Stimulated activated CD4-positive, alpha-beta T cell treated with anti-CD3 and anti-CD28 coated beads, Interleukin-1b, Interleukin-23, amount 100 ng/mL, for 4 hours (primary cell): ENCODE data around the gene CMSS1.
"Not testable (repeated sequence)": the region's sequence is repeated elsewhere in the genome, so short reads cannot be mapped to it uniquely, and the experiment has no call there.

Source experiments
- DNase-seq, 2 donors: peaks; one replicate each; pipeline ENCODE4 v3.0.0-alpha.2; 2020; ENCODE audit warnings: low read depth in 2 of 2

Gene CMSS1

GRCh38 chr3:99818818-99819217, 1.2 kb downstream of the CMSS1 start:
- DNase-seq = no peak

GRCh38 chr3:99823723-99824711, 6.4 kb downstream of the CMSS1 start:
- no peak for DNase-seq

DNA sequence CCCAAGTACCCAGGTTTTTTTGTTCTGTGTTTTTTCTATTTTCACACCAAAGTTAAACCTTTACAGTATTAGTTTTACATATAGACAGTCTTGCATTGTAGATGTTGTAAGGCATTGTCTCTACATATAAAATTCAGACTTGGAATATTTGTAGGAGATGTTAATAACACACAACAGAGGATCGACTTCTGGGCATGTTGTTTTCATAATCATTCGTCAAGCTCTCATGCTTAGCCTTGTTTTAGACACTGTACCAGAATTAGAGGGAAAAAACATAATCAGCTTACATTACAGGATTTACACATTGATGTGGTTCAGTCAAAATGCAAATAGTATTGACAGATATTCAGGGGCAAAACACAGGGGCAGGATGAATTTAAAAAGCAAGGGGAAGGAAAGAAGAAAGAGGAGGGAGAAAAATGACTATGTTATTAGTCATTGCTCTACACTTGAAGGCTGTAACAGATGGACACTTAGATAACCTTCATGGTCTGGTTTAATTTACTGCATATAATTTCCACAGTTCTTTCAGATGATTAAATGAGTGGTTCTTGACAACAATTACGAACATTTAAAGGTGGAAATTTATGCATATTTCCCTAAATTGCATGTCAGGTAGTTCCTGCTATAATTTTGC, 7.5 kb downstream of the CMSS1 start:
- DNase-seq = no peak

- no peak for DNase-seq
Observed at GRCh38 chr3:99829844-99830243, 12.2 kb downstream of the CMSS1 start.

GRCh38 chr3:99833617-99834205, 16.0 kb downstream of the CMSS1 start:
- no peak for DNase-seq

DNA sequence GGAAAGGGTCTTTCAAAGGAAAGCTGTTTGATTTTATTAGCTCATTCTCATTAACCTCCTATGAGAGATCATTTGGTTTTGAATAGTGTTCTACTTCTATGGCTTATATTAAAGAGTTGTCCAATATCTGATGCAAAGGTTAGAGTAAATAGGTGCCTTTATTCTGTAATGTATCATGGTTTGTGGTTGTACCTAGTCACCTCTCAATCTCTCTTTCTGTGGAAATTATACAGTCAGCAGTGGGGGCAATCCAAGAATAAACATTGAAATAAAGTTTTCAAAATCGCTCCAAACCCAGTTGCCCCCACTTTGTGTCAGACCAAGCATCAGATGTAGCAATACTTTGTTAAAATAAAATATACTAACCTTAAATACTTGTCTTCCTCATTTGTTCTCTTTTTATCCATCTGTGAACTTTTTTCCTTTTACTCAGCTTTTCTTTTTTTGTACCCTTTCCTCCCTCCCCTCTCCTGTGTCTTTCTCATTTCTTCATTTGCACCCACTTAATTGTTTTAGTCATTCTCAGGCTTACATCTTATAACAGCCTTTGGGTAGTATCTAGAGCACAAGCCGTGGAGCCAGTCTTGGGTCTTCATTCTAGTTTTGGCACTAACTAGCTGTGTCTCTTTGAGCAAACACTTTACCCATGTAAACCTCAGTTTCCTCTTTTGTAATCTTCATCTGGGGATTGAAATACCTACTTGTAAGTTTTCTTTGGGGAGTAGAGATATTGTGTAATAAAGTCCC, 16.7 kb downstream of the CMSS1 start:
- no peak for DNase-seq

- DNase-seq = no peak
Observed at GRCh38 chr3:99836681-99837080, 19.0 kb downstream of the CMSS1 start.

DNA sequence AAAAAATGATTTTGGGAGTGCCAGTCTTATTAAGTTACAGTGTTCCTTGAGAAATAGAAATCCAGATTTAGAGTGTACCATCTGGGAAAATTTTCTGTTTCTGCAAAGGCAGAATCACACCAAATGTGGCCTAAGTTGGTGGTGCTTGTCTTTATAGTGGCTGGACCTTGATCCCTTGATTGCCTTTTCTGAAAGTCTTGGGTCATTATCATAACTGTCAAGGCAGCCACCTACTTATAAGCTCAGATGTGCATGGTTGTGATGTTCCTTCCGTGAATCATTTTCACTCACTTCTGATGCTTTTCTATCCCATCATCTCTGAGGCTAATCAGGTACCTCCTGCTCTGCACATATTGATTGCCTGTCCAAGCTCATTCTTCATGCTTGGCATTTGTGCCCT, 20.1 kb downstream of the CMSS1 start:
- no peak for DNase-seq

DNA sequence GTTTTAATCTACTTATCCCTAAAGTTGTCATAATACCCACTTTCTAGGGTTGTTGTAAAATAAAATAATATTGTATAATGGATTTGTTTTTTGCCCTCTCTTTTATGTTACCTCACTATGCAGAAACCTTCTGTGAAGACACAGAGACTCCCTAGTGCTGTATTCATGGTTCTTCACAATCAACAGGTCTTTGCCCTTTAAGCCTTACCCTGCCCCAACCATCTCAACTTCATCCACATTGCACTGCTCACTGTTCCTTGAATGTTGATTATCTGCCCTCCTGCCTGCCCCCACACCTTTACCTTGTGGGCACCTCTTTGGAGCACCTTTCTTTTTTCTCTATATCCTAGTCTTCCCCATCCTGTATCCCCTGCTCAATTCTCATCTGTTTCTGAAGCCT, 21.1 kb downstream of the CMSS1 start:
- DNase-seq = no peak

DNA sequence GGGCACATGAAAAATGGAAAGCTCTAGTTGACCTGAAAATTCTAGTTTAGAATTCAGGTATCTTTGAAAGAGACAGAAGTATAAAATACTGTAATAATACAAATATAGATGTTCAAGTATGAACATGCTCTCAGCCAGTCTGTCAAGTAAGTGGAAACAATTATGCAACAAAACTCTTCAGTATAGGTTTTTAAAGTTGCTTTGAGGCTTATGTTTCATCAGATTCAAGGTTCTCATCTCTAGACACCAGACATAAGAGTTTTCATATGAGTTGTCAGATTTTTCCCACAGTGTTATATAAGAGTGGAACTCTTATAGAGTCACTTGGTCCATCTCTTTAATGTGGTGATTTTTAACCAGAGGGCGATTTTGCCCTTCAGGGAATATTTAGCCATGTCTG, 22.0 kb downstream of the CMSS1 start:
- DNase-seq = no peak

- not testable (repeated sequence) for DNase-seq
Observed at GRCh38 chr3:99841949-99842348, 24.3 kb downstream of the CMSS1 start.

DNA sequence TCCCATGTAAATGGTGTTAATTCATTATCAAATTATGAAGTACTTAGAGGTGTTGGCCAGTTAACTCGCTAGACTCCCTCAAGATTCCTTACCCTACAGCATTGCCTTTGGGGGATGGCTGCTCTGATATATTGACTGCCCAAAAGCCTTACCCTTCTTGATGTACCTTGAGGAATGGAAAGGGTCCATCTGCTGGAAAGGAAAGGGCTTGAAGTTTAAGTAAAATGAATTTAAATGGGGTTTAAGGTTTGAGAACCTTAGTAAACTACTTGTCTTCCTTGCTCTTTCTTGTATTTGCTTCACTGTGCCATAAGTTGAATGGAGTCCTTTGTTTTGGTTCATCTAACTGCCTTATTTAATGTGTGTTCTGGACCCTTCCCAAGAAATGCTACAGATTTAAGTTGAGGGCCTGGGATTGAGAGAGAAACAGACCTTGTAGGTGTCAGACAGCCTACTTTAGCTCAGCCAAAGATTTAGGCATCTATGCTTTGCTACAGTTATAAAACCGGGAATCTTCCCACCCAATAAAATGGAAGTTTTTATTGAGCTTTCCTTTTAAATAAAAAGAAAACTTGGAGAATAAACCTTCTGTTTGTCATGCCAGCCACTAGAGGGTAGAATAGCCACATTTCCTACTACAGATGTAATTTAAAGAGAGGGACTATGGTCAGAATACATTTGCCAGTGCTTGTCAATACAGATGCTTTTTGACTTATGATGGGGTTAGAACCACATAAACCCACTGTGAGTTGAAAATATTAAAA, 25.3 kb downstream of the CMSS1 start:
- DNase-seq = no peak

- no peak for DNase-seq
Observed at GRCh38 chr3:99843590-99844258, 26.1 kb downstream of the CMSS1 start.

DNA sequence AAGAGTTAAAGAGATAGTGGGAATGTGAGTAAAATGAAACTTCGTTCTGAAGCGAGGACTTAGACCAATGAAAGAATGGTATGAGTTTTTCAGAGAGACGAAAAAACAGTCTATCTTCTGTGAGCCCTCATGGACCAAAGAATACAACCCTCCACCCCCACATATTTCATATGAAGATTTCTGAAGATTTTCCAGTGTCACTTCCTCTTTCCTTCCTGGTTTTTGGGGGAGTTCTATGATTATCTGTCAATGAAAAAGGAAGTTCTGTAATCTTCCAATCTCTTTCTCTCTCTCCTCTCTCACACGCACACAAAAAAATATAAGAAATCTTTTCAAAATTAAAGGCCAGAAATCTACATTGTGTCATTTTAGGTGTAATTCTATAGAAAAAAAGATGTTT, 27.7 kb downstream of the CMSS1 start:
- no peak for DNase-seq

DNA sequence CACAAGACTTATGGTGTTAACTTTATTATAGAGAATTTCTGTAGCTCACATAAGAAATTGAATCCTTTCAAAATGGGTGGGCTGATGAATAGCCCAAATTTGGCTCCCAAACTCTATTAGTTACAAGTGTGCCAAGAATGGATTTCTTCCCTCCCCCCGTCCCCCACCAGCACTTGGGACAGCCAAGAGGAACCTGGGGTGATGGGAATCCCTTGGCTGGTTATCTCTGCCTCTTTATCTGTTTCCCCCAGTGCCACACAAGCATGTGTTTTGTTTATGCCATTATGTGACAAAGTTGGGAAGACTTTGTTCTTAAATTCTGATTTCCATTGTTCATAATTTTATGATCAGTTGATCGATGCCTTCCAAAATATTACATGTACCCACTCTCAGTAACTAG, 28.3 kb downstream of the CMSS1 start:
- no peak for DNase-seq

DNA sequence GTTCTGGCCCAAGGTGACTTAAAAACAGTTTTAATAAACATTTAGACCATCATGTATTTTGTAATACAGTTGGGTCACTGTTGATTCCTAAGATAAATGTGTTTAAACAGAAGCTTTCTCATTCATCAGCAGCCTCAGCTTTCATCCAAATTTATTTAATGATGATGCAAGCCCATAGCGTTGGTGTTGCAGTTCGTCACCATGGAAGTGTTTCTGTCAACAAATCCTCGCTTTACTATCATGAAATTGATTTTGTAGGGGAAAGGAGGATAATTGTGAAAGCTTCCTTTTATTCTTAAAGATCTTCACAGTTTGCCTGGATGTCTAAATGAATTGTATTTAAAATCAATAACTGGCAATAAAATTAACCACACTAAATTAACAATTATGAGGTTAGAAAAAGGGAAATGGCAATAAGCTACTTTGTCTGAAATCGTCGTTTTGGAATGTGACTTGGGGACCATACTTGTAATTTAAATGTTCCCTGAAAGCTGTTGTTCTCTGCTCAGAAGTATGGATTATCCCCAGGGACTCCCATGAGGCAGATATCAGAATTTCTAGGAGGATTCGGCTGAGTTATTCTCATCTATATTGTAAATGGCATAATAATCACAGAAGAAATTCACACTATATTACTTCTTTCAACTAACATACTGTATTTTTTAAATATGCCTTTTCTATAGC, 29.0 kb downstream of the CMSS1 start:
- no peak for DNase-seq

GRCh38 chr3:99848433-99848832, 30.8 kb downstream of the CMSS1 start:
- DNase-seq = no peak

DNA sequence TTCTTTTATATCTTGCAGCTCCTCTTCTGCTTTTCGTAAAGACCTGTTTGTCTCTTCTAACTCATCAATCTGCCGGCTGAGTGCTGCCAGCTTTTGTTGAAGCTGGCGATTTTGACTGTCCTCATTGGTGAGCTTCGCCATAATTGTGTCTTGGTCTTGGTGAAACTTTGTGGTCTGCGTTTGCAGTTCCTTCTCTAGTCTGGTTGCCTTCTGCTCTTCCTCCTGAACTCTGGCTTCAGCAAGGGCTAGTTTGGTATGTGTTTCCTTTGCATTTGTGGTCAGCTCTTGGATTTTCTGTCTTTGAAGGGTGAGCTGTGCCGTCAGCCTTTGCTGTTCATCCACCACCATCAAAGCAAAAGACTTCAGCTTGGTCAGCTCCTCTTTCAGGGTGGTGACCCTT, 32.9 kb downstream of the CMSS1 start:
- DNase-seq = no peak

GRCh38 chr3:99851955-99852354, 34.3 kb downstream of the CMSS1 start:
- no peak for DNase-seq

DNA sequence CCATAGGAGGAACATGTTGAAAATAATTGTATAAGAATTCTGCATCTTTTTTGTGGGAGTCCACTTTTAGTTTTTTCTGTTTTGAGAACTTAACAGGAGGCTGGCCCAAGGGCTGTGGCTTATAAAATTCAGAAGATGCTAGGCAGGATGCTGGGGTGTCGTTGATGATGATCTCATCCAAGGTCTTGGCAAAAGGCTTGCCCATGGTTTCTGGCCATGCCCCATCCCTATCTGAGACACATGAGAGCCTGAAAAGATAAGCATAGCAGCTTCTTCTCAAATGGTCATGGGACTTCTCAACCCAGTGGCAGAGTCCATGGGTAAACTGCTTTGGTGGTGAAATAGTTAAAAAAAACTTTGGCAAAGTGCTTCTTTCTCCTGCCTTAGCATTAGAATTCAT, 35.2 kb downstream of the CMSS1 start:
- DNase-seq = no peak
